ENCODE results near the gene CRISPLD2.

Gene CRISPLD2

GRCh38 chr16:84898447-84898846 is 78.7 kb downstream of the CRISPLD2 start:
- TF ChIP-seq CTCF (IDR thresholded peaks at IDR 0.05; ENCODE audit: borderline replicate concordance, insufficient read depth, low read depth, low read length) = no peak
- H3K4me3 ChIP-seq (ENCODE audit: low read depth, low read length) = no peak overlapping the region

- H3K4me3 ChIP-seq (ENCODE audit: low read depth, low read length) = no peak overlapping the region
- no peak for TF ChIP-seq CTCF (IDR thresholded peaks at IDR 0.05; ENCODE audit: borderline replicate concordance, insufficient read depth, low read depth, low read length)
Measured at GRCh38 chr16:84899414-84899813, 79.6 kb downstream of the CRISPLD2 start.

GRCh38 chr16:84905965-84906460 is 86.2 kb downstream of the CRISPLD2 start:
- no peak overlapping the region for H3K4me3 ChIP-seq (ENCODE audit: low read depth, low read length)
- TF ChIP-seq CTCF (IDR thresholded peaks at IDR 0.05; ENCODE audit: borderline replicate concordance, insufficient read depth, low read depth, low read length) = no peak

- TF ChIP-seq CTCF (IDR thresholded peaks at IDR 0.05; ENCODE audit: borderline replicate concordance, insufficient read depth, low read depth, low read length) = no peak
- no peak overlapping the region for H3K4me3 ChIP-seq (ENCODE audit: low read depth, low read length)
Measured at GRCh38 chr16:84907051-84907450, 87.3 kb downstream of the CRISPLD2 start.

GRCh38 chr16:84907575-84907974 is 87.8 kb downstream of the CRISPLD2 start:
- no peak for TF ChIP-seq CTCF (IDR thresholded peaks at IDR 0.05; ENCODE audit: borderline replicate concordance, insufficient read depth, low read depth, low read length)
- H3K4me3 ChIP-seq (ENCODE audit: low read depth, low read length) = no peak overlapping the region

- no peak overlapping the region for H3K4me3 ChIP-seq (ENCODE audit: low read depth, low read length)
- TF ChIP-seq CTCF (IDR thresholded peaks at IDR 0.05; ENCODE audit: borderline replicate concordance, insufficient read depth, low read depth, low read length) = no peak
Measured at GRCh38 chr16:84909476-84910085, 89.8 kb downstream of the CRISPLD2 start.

GRCh38 chr16:84911486-84912216 is 91.9 kb downstream of the CRISPLD2 start:
- H3K4me3 ChIP-seq (ENCODE audit: low read depth, low read length) = no peak overlapping the region

More at GRCh38 chr16:84911486-84912216, 91.9 kb downstream of the CRISPLD2 start:
- TF ChIP-seq CTCF (IDR thresholded peaks at IDR 0.05; ENCODE audit: borderline replicate concordance, insufficient read depth, low read depth, low read length) = no peak

Measured in GM12875 (cell line).